ENCODE data around the gene ITGB3. TPM values are rescaled to one million over a fixed set of nuclear protein-coding genes. Genes with fewer than 3 reads are reported as not detected.
A peak's percentile ranks its signal among the peaks of the same experiment; 100 is the strongest.

ITGB3 gene
- total and polyA plus RNA-seq, 9 of the 15 experiments (the other 6 are each of a cell fraction or from before 2014, with no cell fraction given), result 0.08 to 2.6 (median 0.62) TPM; not detected in 1

DNA sequence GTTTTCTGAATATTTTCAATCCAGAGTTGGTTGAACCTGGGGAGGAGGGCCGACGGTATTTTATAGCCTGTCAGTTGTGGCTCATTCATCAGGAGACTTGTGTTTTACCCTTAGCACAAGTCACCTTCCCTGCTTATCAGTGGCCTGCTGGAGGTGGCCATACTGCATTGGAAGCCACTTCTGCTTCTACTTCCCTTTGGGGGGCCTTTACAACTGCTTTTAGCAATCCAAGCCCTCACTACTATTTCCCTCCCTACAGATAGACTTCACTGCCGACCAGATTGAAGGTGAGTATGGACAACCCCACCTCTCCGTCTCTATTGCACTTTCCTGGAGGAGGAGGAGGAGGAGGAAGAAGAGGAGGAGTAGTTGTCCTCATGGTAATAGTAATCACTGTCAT, 40.1 kb upstream of the ITGB3 start (continued):
- TF ChIP-seq JUND (IDR thresholded peaks at IDR 0.05; ENCODE audit: borderline replicate concordance, low read depth, low read length) (peak; percentile 5; the same call in 1 of the 2 replicates), JUND (tag; IDR thresholded peaks at IDR 0.05; ENCODE audit: borderline replicate concordance, low read depth, low read length) (no peak; the same call in 2 of the 3 replicates), SOX6 (IDR thresholded peaks at IDR 0.05) (peak; percentile 20; the same call in 1 of the 2 replicates), BHLHE40 (IDR thresholded peaks at IDR 0.05; ENCODE audit: low read length) (peak; percentile 37; the same call in 1 of the 2 replicates), EHMT2 (IDR thresholded peaks at IDR 0.05) (peak; percentile 84), DMBX1 (CRISPR knock-in tag; IDR thresholded peaks at IDR 0.05; ENCODE audit: borderline replicate concordance) (peak; percentile 28; the same call in 1 of the 2 replicates), SLC30A9 (CRISPR knock-in tag; IDR thresholded peaks at IDR 0.05) (no peak), RCOR1 (IDR thresholded peaks at IDR 0.05; ENCODE audit: borderline replicate concordance in 1 of 2, low read depth in 2 of 2, low read length in 2 of 2) (peak; percentile 31 to 38; a peak in 2 of 4 replicates), ZZZ3 (IDR thresholded peaks at IDR 0.05) (no peak), FOXK2 (conservative IDR thresholded peaks at IDR 0.05 in 1 of 2, IDR thresholded peaks at IDR 0.05 in 1 of 2; ENCODE audit: low read depth in 2 of 2) (peak in 1 of 2 experiments; percentile 23; a peak in 1 of 4 replicates), MTA1 (IDR thresholded peaks at IDR 0.05; ENCODE audit: borderline replicate concordance) (0 out of 2 replicates have a peak, but pooled peaks have one; percentile 46), KDM1A (IDR thresholded peaks at IDR 0.05) (peak; percentile 72 to 75; a peak in 3 of 4 replicates), ELF4 (CRISPR knock-in tag; IDR thresholded peaks at IDR 0.05) (no peak), PHF21A (IDR thresholded peaks at IDR 0.05; ENCODE audit: borderline replicate concordance, low read depth) (peak; percentile 34; the same call in 1 of the 2 replicates), SMARCE1 (IDR thresholded peaks at IDR 0.05) (peak; percentile 43; the same call in 1 of the 2 replicates), EP300 (IDR thresholded peaks at IDR 0.05; ENCODE audit: low read length) (peak; percentile 42; the same call in 1 of the 2 replicates), POLR2AphosphoS5 (IDR thresholded peaks at IDR 0.05; ENCODE audit: control insufficient read depth, insufficient read depth, low read depth, low read length) (peak; percentile 37; the same call in 1 of the 2 replicates), ARID1B (IDR thresholded peaks at IDR 0.05) (peak; percentile 74), SPI1 (IDR thresholded peaks at IDR 0.05; ENCODE audit: borderline replicate concordance, low read depth, low read length) (peak; percentile 91)
- TF ChIP-seq, protein P1, sequence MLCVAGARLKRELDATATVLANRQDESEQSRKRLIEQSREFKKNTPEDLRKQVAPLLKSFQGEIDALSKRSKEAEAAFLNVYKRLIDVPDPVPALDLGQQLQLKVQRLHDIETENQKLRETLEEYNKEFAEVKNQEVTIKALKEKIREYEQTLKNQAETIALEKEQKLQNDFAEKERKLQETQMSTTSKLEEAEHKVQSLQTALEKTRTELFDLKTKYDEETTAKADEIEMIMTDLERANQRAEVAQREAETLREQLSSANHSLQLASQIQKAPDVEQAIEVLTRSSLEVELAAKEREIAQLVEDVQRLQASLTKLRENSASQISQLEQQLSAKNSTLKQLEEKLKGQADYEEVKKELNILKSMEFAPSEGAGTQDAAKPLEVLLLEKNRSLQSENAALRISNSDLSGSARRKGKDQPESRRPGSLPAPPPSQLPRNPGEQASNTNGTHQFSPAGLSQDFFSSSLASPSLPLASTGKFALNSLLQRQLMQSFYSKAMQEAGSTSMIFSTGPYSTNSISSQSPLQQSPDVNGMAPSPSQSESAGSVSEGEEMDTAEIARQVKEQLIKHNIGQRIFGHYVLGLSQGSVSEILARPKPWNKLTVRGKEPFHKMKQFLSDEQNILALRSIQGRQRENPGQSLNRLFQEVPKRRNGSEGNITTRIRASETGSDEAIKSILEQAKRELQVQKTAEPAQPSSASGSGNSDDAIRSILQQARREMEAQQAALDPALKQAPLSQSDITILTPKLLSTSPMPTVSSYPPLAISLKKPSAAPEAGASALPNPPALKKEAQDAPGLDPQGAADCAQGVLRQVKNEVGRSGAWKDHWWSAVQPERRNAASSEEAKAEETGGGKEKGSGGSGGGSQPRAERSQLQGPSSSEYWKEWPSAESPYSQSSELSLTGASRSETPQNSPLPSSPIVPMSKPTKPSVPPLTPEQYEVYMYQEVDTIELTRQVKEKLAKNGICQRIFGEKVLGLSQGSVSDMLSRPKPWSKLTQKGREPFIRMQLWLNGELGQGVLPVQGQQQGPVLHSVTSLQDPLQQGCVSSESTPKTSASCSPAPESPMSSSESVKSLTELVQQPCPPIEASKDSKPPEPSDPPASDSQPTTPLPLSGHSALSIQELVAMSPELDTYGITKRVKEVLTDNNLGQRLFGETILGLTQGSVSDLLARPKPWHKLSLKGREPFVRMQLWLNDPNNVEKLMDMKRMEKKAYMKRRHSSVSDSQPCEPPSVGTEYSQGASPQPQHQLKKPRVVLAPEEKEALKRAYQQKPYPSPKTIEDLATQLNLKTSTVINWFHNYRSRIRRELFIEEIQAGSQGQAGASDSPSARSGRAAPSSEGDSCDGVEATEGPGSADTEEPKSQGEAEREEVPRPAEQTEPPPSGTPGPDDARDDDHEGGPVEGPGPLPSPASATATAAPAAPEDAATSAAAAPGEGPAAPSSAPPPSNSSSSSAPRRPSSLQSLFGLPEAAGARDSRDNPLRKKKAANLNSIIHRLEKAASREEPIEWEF (CRISPR knock-in tag; IDR thresholded peaks at IDR 0.05), result no peak
- TF ChIP-seq, protein P2, sequence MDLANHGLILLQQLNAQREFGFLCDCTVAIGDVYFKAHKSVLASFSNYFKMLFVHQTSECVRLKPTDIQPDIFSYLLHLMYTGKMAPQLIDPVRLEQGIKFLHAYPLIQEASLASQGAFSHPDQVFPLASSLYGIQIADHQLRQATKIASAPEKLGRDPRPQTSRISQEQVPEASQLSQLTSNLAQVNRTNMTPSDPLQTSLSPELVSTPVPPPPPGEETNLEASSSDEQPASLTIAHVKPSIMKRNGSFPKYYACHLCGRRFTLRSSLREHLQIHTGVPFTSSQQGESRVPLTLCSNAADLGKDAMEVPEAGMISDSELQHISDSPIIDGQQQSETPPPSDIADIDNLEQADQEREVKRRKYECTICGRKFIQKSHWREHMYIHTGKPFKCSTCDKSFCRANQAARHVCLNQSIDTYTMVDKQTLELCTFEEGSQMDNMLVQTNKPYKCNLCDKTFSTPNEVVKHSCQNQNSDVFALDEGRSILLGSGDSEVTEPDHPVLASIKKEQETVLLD (IDR thresholded peaks at IDR 0.05), result peak; percentile 50; the same call in 1 of the 2 replicates
- TF ChIP-seq, protein P3, sequence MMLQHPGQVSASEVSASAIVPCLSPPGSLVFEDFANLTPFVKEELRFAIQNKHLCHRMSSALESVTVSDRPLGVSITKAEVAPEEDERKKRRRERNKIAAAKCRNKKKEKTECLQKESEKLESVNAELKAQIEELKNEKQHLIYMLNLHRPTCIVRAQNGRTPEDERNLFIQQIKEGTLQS (IDR thresholded peaks at IDR 0.05), result 0 out of 2 replicates have a peak, but pooled peaks have one; percentile 7
- TF ChIP-seq, protein P3 (CRISPR knock-in tag; conservative IDR thresholded peaks at IDR 0.05), result no peak
